HG03565 (cell line): ENCODE measurements around the gene MTPN.

Experiments
- ATAC-seq: cut with Tn5 transposase; IDR thresholded peaks from one replicate; pipeline ENCODE4 v1.9.1; 2021; ENCODE audit warnings: mild to moderate bottlenecking, moderate library complexity; ENCODE audit not compliant: unreplicated experiment

MTPN gene

GRCh38 chr7:135929722-135930141 lies 47.4 kb downstream of the MTPN start:
- ATAC-seq: no peak

- no peak for ATAC-seq
Measured at GRCh38 chr7:135929249-135929648, 47.9 kb downstream of the MTPN start.

- no peak for ATAC-seq
Measured at GRCh38 chr7:135928136-135928535, 49.0 kb downstream of the MTPN start.

DNA sequence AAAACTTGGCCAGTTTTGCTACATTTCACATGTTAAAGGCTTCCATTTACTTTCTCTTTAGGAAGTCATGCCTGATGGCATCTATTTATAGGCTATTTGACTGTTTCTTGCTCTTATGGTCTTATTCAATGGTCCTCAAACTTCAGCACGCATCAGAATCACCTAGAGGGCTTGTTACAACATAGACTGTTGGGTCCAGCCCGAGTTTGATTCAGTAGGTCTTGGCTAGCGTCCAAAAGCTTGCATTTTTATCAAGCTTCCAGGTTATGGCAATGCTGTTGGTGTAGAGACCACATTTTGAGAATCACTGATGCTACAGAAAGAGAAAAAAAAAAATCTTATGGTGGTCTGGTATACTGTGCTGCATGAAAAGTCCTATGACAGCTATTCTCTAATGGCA lies 51.9 kb downstream of the MTPN start:
- no peak for ATAC-seq

DNA sequence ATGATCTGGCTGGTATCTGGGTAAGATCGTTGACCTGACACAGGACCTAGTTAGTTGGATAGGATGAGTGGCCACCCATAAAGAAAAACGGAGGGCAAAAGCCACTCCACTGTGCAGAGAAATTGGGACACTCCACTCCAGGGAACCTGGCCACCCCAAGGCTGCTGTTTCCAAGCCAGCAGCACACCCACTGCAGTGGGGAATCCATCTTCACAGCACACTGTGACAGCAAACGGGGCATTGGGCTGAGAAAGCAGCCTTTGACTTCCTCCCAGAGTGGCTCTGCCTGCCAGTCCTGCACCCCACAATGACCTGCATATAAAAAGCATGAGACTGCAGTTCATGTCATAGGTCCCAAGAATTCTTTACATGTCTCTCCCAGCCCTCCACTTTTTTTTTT lies 52.9 kb downstream of the MTPN start:
- no peak for ATAC-seq

GRCh38 chr7:135922263-135922662 lies 54.9 kb downstream of the MTPN start:
- no peak for ATAC-seq

DNA sequence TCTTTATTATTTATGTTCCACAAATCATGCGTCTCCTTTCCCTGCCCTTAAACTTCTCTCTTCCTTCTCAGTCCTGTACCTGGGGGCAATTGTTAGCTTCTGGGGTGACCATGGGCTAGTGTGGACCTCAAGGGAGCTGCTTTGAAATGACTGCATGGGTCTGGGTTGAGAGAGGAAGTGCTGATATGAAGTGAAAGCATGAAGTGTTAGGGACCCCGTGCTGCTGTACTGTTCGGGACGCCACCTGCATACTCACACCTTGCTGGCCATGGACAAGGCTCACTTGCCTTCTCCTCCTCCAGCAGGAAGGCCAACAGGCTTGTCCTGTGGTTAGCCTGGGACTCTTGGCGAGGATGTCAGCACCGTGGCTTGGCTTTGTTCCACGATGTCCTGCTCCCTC lies 56.7 kb downstream of the MTPN start:
- no peak for ATAC-seq

DNA sequence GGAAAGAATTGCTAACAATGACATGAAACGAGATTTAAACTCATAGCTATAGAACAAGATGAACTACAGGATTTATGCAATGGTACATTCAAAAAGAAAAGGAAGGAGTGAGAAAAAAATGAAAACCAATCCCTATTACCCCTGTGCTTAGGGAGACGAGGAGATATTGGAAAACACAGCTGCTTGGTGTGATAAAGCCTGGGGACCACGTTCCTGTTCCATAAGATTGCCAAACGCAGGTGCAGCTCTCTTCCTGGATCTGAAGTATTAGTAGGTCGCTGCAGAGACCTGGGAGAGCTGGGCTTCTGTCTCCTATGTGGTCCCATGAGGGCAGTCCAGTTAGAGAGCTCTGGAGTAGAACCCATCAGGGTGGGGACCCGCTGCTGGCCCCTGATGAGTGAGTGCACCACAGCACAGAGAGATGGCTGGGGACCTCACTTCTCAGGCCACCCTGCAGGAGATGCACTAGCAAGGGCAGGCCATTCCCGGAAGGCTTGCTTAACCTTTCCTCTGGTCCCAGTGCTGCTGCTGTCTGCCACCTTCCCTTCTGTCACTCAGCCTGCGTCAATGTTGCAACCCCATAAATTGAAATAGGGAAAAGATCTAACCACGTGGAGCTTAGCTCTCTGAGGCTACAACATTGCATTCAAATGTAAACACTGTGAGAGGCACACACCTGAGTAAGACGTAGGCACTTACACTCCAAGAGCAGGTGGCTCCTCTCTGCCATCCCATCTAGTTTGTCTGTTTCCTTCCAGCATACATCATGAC lies 57.9 kb downstream of the MTPN start:
- ATAC-seq: no peak

GRCh38 chr7:135918134-135918533 lies 59.0 kb downstream of the MTPN start:
- no peak for ATAC-seq

DNA sequence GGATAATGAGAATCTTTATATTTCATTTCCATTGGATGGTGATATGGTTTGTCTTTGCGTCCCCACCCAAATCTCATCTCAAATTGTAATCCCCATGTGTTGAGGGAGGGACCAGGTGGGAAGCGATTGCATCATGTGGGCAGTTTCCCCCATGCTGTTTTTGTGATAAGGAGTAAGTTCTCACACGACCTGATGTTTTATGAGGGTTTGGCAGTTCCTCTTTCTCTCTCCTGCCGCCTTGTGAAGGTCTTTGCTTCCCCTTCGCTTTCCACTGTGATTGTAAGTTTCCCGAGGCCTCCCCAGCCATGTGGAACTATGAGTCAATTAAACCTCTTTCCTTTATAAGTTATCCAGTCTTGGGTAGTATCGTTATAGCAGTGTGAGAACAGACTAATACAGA lies 59.4 kb downstream of the MTPN start:
- ATAC-seq: no peak

DNA sequence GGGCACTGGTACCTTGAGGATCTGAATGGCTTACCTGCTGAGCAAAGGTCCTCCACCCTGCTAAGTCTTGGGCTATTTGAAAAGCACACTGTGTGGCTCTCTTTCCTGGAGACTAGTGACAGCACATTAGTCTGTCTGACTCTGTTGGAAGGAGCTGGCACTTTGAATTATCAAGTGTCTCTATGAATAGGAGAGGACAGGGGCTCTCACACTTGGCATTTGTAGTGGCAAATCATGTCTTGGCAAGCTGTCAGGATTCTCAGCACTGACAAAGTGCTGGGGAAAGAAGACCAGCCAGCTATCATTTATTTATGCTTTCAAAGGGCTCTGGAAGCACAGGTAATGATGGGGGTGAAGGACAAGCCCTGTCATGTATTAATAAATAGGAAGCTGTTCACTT lies 62.8 kb downstream of the MTPN start:
- no peak for ATAC-seq

GRCh38 chr7:135913404-135913803 lies 63.8 kb downstream of the MTPN start:
- ATAC-seq: no peak

DNA sequence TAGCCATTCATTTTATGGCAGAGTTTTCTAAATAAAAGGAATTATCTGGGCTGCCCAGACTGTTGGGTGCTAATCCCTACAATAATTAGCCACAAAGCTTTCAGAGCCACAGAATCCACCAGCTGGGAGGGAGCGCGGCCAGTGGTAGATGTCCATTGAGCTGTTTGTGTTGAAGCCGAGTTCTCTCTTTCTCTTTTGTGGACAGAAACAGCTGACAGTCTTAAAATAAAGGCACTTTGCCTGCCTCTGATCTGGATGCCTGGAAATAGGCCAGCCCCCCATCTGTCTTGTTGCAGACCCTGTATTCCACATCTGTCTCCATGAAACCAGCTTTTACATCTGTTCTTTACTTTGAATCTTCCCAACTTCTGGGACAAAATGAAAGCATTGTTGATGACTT lies 66.1 kb downstream of the MTPN start:
- no peak for ATAC-seq

DNA sequence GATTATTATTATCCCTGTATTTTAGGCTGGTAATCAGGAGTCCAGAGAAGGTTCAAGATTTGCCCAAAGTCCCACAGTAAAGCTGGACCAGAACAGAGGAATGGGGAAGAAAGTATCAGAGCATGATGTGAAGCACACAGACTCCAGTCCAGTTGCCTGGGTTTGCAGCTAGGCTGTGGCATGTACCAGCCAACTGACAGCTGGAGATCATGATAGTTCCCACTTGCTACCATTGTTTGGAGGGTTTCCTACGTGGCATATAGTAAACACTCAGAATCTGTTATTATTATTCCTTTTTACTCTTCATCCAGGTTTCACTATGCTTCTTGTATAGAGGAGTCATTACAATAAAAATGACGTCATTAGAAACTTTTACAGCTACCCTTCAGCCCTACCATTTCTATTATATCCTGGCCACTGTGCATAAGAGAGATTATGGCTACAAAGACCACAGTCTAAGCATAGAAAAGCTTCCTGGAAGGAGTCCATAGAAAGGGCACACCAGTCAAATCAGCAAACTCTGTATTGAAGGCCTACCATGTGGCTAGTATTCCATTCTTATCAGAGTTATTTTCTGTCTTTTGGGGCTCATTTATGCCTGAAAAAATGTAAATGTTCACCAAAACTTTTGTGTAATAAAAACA lies 66.6 kb downstream of the MTPN start:
- ATAC-seq: no peak

- ATAC-seq: no peak
Measured at GRCh38 chr7:135905858-135906257, 71.3 kb downstream of the MTPN start.

DNA sequence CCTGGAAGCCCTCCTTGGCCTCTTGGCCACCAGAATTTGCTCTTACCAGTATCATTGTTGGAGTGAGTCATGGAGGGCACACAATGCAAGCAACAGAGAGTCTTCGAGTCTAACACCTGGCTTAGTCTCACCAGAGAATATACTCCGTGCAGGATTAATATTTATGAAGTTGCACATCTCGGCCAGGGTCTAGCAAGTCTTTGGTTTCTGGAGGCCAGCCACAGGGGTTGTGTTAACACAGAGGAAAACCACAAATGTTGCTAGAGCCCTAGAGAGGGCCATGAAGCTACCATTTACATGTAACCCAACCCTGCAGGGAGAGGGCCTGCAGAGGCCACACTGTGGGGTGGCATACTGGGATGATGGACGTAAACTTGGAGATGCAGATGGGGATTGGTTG lies 71.8 kb downstream of the MTPN start:
- no peak for ATAC-seq

DNA sequence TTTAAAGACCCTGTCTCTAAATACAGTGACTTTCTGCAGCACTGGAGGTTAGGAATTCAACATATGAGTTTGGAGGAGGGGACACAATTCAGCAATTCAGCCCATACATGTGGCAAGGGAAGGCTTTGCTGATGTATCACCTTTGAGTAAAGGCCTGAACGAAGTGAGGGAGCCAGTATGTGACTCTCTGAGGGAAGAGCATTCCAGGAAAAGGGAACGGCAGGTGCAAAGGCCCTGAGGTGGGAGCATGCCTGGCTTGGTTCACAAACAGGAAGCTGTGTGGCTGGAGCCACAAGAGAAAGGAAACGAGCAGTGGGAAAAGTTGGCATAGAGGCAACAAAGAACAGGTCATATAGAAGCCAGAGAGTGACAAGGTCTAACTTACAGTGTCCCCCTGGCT lies 72.9 kb downstream of the MTPN start:
- ATAC-seq: no peak

GRCh38 chr7:135901585-135902540 lies 75.3 kb downstream of the MTPN start:
- ATAC-seq: no peak

DNA sequence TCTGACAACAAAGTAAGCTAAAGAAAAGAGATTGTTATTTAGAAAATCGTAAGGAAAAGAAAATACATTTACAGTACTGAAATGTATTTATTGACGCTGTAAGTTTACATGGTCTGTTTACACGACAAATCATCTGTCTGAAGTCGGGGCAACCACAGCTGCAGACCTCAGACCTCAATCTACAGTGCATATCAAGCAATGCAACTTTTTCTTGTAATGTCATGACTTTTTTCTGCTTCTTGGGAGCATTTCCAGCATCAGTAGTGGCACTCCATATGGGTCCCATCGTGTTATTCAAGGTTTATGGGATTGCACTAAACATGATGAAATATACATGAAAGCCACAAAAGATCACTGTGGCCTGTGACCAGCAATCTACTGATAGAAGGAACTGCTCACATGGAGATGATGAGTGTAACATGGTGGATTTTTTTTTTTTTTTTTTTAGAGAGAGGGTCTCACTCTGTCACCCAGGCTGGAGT lies 77.1 kb downstream of the MTPN start:
- ATAC-seq: no peak

GRCh38 chr7:135899458-135900064 lies 77.6 kb downstream of the MTPN start:
- no peak for ATAC-seq

GRCh38 chr7:135898226-135898625 lies 78.9 kb downstream of the MTPN start:
- no peak for ATAC-seq
